Upper lobe of right lung (tissue), 1 donor: ENCODE results near the gene EPB41L4A. TPM values are rescaled to one million over a fixed set of nuclear protein-coding genes. Genes with fewer than 3 reads are reported as not detected.

Experiments used
- ATAC-seq: fragments of 200-7000 bp; cut with Tn5 transposase; one replicate; pipeline ENCODE4 v1.9.1; 2020; ENCODE audit warnings: mild to moderate bottlenecking, moderate library complexity
- DNase-seq: peaks from one replicate; pipeline ENCODE4 v3.0.0-alpha.2; 2020
- H3K27ac ChIP-seq: fragments of 200-600 bp; one replicate; pipeline ENCODE4 v1.8.0; 2022
- H3K27me3 ChIP-seq: fragments of 200-600 bp; one replicate; pipeline ENCODE4 v1.8.0; 2022; ENCODE audit warnings: mild to moderate bottlenecking
- H3K36me3 ChIP-seq: fragments of 200-600 bp; one replicate; pipeline ENCODE4 v1.8.0; 2022
- H3K4me1 ChIP-seq: fragments of 200-600 bp; one replicate; pipeline ENCODE4 v1.8.0; 2022
- H3K4me3 ChIP-seq: fragments of 200-600 bp; one replicate; pipeline ENCODE4 v1.8.0; 2022; ENCODE audit warnings: mild to moderate bottlenecking
- H3K9me3 ChIP-seq: fragments of 200-600 bp; one replicate; pipeline ENCODE4 v1.8.0; 2022
- intact Hi-C: fragments of 100-400 bp; cut with DNase I; formaldehyde crosslinking; loops from one replicate; pipeline ENCODE4 v1.11.0; 2022
- total RNA-seq: library from RNA; stranded (reverse); fragmentation: NEBNext Ultra II Directional; extraction: Animal tissue kit (Norgen Biotek cat#: 25700); gene quantifications from one replicate; pipeline ENCODE4 v1.2.1, GENCODE V29; 2021
- TF ChIP-seq, protein P1 (sequence below): fragments of 200-600 bp; IDR thresholded peaks from one replicate; pipeline ENCODE4 v1.8.0; 2022; ENCODE audit warnings: antibody characterized with exemption
- donor health status: DM: no; HTN: yes; CAD: no; lungs with severe emphysema.

EPB41L4A gene
- total RNA-seq, 1 donor from 2014 or later = 35.2 TPM

GRCh38 chr5:112201141-112201540 is 217.9 kb downstream of the EPB41L4A start:
- TF ChIP-seq, protein P1, sequence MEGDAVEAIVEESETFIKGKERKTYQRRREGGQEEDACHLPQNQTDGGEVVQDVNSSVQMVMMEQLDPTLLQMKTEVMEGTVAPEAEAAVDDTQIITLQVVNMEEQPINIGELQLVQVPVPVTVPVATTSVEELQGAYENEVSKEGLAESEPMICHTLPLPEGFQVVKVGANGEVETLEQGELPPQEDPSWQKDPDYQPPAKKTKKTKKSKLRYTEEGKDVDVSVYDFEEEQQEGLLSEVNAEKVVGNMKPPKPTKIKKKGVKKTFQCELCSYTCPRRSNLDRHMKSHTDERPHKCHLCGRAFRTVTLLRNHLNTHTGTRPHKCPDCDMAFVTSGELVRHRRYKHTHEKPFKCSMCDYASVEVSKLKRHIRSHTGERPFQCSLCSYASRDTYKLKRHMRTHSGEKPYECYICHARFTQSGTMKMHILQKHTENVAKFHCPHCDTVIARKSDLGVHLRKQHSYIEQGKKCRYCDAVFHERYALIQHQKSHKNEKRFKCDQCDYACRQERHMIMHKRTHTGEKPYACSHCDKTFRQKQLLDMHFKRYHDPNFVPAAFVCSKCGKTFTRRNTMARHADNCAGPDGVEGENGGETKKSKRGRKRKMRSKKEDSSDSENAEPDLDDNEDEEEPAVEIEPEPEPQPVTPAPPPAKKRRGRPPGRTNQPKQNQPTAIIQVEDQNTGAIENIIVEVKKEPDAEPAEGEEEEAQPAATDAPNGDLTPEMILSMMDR = no peak
- no peaks in the 10 kb centered on the region for H3K27me3 ChIP-seq
- no peak overlapping the region for H3K4me3 ChIP-seq
- no peaks in the 10 kb centered on the region for H3K4me1 ChIP-seq
- H3K9me3 ChIP-seq = no peaks in the 10 kb centered on the region
- no peak for ATAC-seq
- no peak for DNase-seq
- H3K27ac ChIP-seq = no peak overlapping the region
- peaks cover 5% of the 10 kb centered on the region for H3K36me3 ChIP-seq
- intact Hi-C loops = no loop called here

DNA sequence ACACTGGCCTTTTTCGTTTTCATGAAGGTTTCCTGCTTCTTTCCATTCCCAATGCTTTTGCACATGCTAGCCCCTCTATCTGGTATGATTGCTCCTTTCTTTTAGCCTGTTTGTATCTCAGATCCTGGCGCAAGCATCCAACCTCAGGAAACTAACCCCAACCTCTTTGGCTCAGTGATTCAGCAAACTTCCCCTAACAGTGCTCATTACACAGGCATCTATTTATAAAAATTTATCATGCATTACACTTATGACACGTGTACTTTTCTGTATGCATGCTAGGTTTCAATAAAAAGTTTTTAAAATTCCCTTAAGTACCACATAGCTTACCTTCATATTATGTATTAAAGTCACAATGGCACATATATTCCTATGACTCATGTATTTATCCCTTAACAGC is 218.9 kb downstream of the EPB41L4A start:
- TF ChIP-seq, protein P1 = no peak
- Histone ChIP-seq H3K4me3 (no peak overlapping the region), H3K27ac (no peak overlapping the region), H3K27me3 (no peaks in the 10 kb centered on the region), H3K4me1 (no peaks in the 10 kb centered on the region), H3K9me3 (no peaks in the 10 kb centered on the region), H3K36me3 (peaks cover 8% of the 10 kb centered on the region)
- intact Hi-C loops = no loop called here
- ATAC-seq (no peak), DNase-seq (no peak)

DNA sequence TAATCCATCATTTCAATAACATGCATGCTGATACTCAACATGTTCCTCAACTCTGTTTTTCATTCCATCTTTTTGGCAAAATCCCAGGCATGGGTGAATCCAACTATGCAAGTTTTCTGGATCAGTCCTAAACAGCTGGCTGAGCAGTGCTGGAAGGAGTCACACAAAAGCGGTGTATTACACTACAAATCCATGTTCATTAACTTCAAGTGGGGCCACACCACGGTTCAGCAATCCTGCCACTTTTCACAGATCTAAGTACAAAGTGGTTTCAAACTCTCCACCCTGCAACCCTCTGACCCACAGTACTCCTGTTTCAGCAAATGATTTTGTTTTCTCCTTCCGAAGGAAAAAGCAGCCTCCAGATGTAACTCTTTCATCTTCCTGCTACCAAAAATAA is 222.5 kb downstream of the EPB41L4A start:
- DNase-seq = no peak
- TF ChIP-seq, protein P1 = no peak
- Histone ChIP-seq H3K4me3 (no peak overlapping the region), H3K4me1 (no peaks in the 10 kb centered on the region), H3K27me3 (no peaks in the 10 kb centered on the region), H3K36me3 (peaks cover 16% of the 10 kb centered on the region), H3K27ac (no peak overlapping the region), H3K9me3 (no peaks in the 10 kb centered on the region)
- intact Hi-C loops = no loop called here
- ATAC-seq = no peak

GRCh38 chr5:112195924-112196323 is 223.2 kb downstream of the EPB41L4A start:
- TF ChIP-seq, protein P1 = no peak
- ATAC-seq (no peak), DNase-seq (no peak)
- intact Hi-C loops = no loop called here
- Histone ChIP-seq H3K4me1 (no peaks in the 10 kb centered on the region), H3K27me3 (no peaks in the 10 kb centered on the region), H3K27ac (no peak overlapping the region), H3K36me3 (peaks cover 12% of the 10 kb centered on the region), H3K9me3 (no peaks in the 10 kb centered on the region), H3K4me3 (no peak overlapping the region)

DNA sequence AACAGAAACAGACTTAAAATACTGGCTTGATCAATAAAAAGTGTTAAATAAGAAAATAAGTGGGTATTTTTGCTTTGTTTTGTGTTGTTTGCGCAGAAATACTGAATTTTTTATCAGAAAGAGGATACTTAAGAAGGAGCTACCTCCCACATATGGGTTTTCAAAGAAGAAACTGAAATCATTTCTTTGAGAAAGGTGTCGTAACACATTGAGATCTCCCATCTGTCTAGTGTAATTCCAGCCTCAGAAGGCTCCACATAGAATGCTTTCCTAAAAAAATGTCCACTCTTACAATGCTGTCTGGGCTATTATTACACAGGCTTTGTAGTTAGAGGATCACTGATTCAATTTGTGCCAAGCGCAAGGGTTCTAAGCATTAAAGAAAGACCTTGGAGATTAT is 226.2 kb downstream of the EPB41L4A start:
- no peaks in the 10 kb centered on the region for H3K4me1 ChIP-seq

More for the DNA sequence above, 226.2 kb downstream of the EPB41L4A start:
- TF ChIP-seq, protein P1 = no peak
- DNase-seq (no peak), ATAC-seq (no peak)
- Histone ChIP-seq H3K36me3 (peaks cover 12% of the 10 kb centered on the region), H3K27ac (no peak overlapping the region), H3K27me3 (no peaks in the 10 kb centered on the region), H3K4me3 (no peak overlapping the region), H3K9me3 (no peaks in the 10 kb centered on the region)
- intact Hi-C loops = no loop called here
